ENCODE results near the gene CCDC24. TPM values are rescaled to one million over a fixed set of nuclear protein-coding genes. Genes with fewer than 3 reads are reported as not detected.

Gene CCDC24
- total and polyA plus RNA-seq, 5 experiments from 2014 or later = 0.29 to 2.5 (median 1.3) TPM; not detected in 1

- H3K4me3 Mint-ChIP-seq = no peak overlapping the region
- peaks cover 8 to 23% (median 12%) of the 10 kb centered on the region in 5 donors for H3K27me3 Mint-ChIP-seq
- ATAC-seq (no peak), DNase-seq (no peak)
- no peaks in the 10 kb centered on the region for H3K9me3 Mint-ChIP-seq
- POLR2A ChIA-PET = no interaction called here
- H3K36me3 Mint-ChIP-seq = no peaks in the 10 kb centered on the region
- no peak overlapping the region for H3K27ac Mint-ChIP-seq
- peaks cover 4 to 8% (median 7%) of the 10 kb centered on the region in 4 donors for H3K4me1 Mint-ChIP-seq
Measured at GRCh38 chr1:44045064-44045463, 53.7 kb downstream of the CCDC24 start.

Other genes starting within 250 kb of the CCDC24 start
- under 1 TPM; 0.25 to 0.96 TPM for gene ARTN, start 57.8 kb upstream of the CCDC24 start, total RNA-seq
- gene ARTN, start 57.8 kb upstream of the CCDC24 start, polyA plus RNA-seq = not detected
- 10 to 100 TPM; 20.5 to 24.1 TPM for gene IPO13, start 44.6 kb upstream of the CCDC24 start, total RNA-seq
- gene IPO13, start 44.6 kb upstream of the CCDC24 start, polyA plus RNA-seq = 10 to 100 TPM; 13.8 to 14.5 (median 14.4) TPM
- gene DPH2, start 21.6 kb upstream of the CCDC24 start, total RNA-seq = 10 to 100 TPM; 34.5 to 37.7 TPM
- gene DPH2, start 21.6 kb upstream of the CCDC24 start, polyA plus RNA-seq = 10 to 100 TPM; 30.2 to 40.4 (median 35.7) TPM
- 10 to 100 TPM; 55.8 to 59.6 TPM for gene ATP6V0B, start 16.6 kb upstream of the CCDC24 start, total RNA-seq
- 100 to 1,000 TPM; 149 to 213 (median 166) TPM for gene ATP6V0B, start 16.6 kb upstream of the CCDC24 start, polyA plus RNA-seq
- under 1 TPM; 0.38 to 0.83 TPM for gene B4GALT2, start 12.4 kb upstream of the CCDC24 start, total RNA-seq
- gene B4GALT2, start 12.4 kb upstream of the CCDC24 start, polyA plus RNA-seq = under 1 TPM in 2 of 3 donors, not detected in 1; 0.11 to 0.25 TPM
- gene SLC6A9, start 39.9 kb downstream of the CCDC24 start, total RNA-seq = 1 to 10 TPM; 1.7 to 3.4 TPM
- gene SLC6A9, start 39.9 kb downstream of the CCDC24 start, polyA plus RNA-seq = not detected
- gene KLF17, start 127.2 kb downstream of the CCDC24 start, total RNA-seq = not detected
- not detected for gene KLF17, start 127.2 kb downstream of the CCDC24 start, polyA plus RNA-seq
- gene KLF18, start 150.0 kb downstream of the CCDC24 start, total RNA-seq = not detected
- not detected for gene KLF18, start 150.0 kb downstream of the CCDC24 start, polyA plus RNA-seq
- gene DMAP1, start 221.9 kb downstream of the CCDC24 start, total RNA-seq = 10 to 100 TPM; 95.2 to 96.0 TPM
- 10 to 100 TPM; 32.6 to 44.4 (median 42.3) TPM for gene DMAP1, start 221.9 kb downstream of the CCDC24 start, polyA plus RNA-seq

All from naive thymus-derived CD8-positive, alpha-beta T cell (primary cell).